H4 (cell line): ENCODE results near the gene KCNAB1. TPM values are rescaled to one million over a fixed set of nuclear protein-coding genes. Genes with fewer than 3 reads are reported as not detected.
"Not testable (repeated sequence)": the region's sequence is repeated elsewhere in the genome, so short reads cannot be mapped to it uniquely, and the experiment has no call there.

Experiments
- DNase-seq: peaks from one replicate; pipeline ENCODE4 v3.0.0-alpha.2; 2015; ENCODE audit warnings: low spot score
- total RNA-seq: library from RNA; depleted of rRNA; stranded (reverse); fragments of >200 nt; shearing (Covaris generic); gene quantifications from 2 replicates; pipeline ENCODE4 v1.2.3, GENCODE V29; 2014

The KCNAB1 gene
- total RNA-seq, 1 experiment from 2014 or later, result 0.33 TPM

DNA sequence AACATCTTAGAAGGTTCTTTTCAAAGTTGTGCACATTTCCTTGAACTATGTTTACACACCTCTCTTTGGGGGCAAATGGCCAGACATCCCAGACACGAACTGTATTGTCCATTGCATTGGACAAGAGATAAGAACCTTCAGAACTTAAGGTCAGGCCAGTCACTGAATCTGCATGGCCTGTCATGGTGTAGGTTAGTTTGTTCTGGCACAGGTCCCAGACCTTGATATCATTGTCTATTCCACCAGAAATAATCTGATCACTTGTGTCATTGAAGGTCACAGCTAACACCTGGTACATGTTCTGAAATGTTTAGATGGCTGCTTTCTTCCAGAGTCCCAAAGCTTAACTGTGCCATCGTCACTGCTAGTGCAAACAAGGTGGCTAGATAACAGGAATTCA lies 55.7 kb downstream of the KCNAB1 start:
- no peak for DNase-seq

DNA sequence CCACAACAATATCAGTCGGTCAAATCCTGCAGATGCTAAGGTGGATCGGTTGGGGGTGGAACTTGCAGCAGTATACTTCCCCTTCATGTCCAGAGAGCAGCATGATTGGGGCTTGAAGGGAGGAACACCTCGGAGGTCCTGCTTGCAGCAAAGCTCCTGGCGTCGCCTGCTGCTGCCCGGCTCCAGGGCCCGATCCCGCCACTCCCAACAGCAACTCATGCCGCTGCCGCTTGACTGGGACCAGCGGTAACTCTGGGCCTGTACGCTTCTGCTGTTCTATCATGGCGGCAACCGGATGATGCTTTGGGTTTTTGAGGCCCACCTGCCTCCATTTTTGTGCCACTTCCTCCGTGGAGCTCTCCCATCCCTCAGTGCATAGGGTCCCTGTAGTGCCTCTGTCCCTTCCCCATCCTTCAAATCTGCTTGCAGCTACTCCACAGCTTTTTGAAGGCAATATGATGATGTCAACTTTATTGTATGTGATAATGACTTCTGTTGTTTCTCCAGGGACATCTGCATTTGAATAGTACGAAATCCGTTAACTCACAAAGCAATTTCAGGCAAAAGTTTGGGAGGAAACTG lies 56.3 kb downstream of the KCNAB1 start:
- no peak for DNase-seq

DNA sequence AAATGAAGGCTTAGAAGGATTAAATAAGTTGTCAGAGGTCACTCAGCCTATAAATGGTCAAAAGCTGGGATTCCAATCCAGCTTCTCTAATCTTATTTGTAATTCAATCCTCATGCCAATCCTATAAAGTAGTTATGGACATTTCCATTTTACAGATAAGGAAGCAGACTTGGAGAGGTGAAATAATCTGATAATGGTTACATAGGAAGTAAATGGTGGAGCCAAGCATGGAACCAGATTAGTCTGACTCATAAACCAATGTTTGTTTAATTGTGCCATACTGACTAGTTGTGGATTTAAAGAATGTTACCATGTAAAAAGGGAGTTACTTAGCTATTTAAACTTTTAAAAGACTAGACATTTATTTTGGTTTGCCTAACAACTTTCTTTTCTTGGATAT lies 59.7 kb downstream of the KCNAB1 start:
- DNase-seq, result peak; percentile 42

- peak; percentile 51 for DNase-seq
Observed at GRCh38 chr3:156181509-156181908, 61.1 kb downstream of the KCNAB1 start.

- no peak for DNase-seq
Observed at GRCh38 chr3:156183396-156183795, 63.0 kb downstream of the KCNAB1 start.

- DNase-seq, result no peak
Observed at GRCh38 chr3:156184156-156184555, 63.8 kb downstream of the KCNAB1 start.

GRCh38 chr3:156187146-156187769 lies 66.9 kb downstream of the KCNAB1 start:
- DNase-seq, result no peak

GRCh38 chr3:156188757-156189156 lies 68.4 kb downstream of the KCNAB1 start:
- no peak for DNase-seq

DNA sequence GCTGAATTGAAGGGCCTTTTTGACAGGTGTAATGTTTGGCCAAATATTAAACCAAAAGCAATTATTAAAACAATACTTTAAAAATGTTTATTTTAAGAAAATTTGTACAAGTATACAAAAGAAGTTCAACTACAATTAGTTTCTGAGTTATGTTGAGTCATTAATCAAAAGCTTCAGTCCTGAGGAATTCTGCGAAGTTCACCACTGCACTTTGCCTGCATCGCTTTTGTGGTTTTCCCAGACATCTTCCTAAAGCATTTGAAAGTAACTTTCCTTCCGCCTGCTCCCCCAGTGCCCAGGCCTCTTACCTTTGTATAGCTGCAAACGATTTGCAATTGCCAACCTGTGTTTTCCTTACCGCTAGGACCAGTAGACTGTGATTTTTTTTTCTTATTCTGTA lies 69.5 kb downstream of the KCNAB1 start:
- no peak for DNase-seq

- not testable (repeated sequence) for DNase-seq
Observed at GRCh38 chr3:156194945-156195344, 74.6 kb downstream of the KCNAB1 start.

GRCh38 chr3:156197152-156197551 lies 76.8 kb downstream of the KCNAB1 start:
- not testable (repeated sequence) for DNase-seq

- no peak for DNase-seq
Observed at GRCh38 chr3:156201411-156202405, 81.3 kb downstream of the KCNAB1 start.

DNA sequence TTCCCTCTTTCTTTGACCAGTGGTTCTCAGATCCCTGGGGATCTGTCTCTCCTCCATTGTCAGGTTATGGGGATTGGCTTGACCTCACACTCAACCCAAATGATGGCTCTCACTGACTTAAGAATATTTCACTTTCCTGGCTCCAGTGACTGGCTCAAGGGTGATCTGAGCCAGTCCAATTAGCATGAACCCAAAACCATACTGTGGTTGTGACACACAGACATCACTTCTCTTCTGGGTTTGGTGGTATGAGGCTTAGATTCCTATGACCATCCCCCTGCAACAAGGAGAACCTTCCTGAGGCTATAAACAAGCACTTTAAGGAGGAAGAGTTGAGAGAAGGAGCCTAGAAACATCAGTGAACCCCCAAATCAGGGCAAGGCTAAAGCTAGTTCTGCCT lies 85.8 kb downstream of the KCNAB1 start:
- no peak for DNase-seq

GRCh38 chr3:156207802-156208685 lies 87.7 kb downstream of the KCNAB1 start:
- DNase-seq, result no peak

GRCh38 chr3:156209631-156210335 lies 89.4 kb downstream of the KCNAB1 start:
- DNase-seq, result no peak

DNA sequence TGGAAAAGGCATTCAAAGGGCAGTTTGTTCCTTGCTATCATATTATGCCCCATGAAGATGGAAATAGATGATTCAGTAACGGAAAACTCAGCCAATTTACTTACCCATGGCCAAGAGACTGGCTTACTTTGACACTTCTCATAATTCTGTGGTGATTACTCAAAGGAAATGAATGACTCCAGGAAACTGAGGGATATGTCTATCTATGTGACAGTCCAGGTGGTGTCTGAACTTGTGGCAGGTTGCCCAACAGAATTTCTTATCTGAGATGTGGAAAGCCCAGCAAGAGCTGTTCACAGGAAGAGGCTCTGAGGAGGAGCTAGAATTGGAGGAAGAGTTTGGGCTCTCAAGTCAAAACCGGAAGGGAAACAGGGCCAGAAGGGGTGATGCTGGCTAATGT lies 91.2 kb downstream of the KCNAB1 start:
- DNase-seq, result no peak

GRCh38 chr3:156214676-156215075 lies 94.3 kb downstream of the KCNAB1 start:
- no peak for DNase-seq

GRCh38 chr3:156215751-156216150 lies 95.4 kb downstream of the KCNAB1 start:
- DNase-seq, result no peak

- no peak for DNase-seq
Observed at GRCh38 chr3:156216216-156216615, 95.8 kb downstream of the KCNAB1 start.

DNA sequence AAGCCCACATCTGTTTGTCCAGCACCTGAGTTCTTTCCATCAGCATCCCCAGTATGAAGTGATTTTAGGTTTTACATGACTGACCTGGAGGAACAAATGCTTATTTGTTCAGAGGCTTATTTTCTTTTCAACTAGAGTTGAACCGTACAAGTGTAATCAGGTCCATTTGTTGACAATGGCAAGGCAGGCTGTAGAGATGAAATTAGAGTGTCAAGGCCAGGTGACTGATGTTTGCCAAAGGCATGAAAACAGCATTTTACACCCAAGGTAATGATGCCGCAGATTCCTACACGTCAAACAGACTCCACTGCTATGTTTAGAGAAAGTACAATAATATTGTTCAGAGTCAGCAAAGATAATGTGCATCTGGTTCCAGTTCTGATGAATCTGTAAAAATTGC lies 96.5 kb downstream of the KCNAB1 start:
- DNase-seq, result no peak
